SK-N-SH treated with all-trans-retinoic acid at 6 μM for 48 hours (cell line): ENCODE results near the gene KRT84.

Experiments
- ATAC-seq: fragments of 200-7000 bp; cut with Tn5 transposase; 3 replicates; pipeline ENCODE4 v1.9.1; 2020; ENCODE audit warnings: mild to moderate bottlenecking, moderate library complexity
- ARNTL ChIP-seq: fragments of 450-650 bp; formaldehyde crosslinking; IDR thresholded peaks from 2 replicates; pipeline ENCODE4 v1.5.0; 2020; ENCODE audit warnings: low read depth, mild to moderate bottlenecking, moderate library complexity, borderline replicate concordance
- BACH2 ChIP-seq: fragments of 250-450 bp; sonication (Bioruptor Pico); IDR thresholded peaks from 2 replicates; pipeline ENCODE4 v1.9.0; 2021; ENCODE audit warnings: mild to moderate bottlenecking, borderline replicate concordance
- CREB5 ChIP-seq: fragments of 250-450 bp; sonication (Bioruptor Pico); IDR thresholded peaks from 2 replicates; pipeline ENCODE4 v1.5.1; 2020; ENCODE audit warnings: low read depth, mild to moderate bottlenecking, moderate library complexity
- CSDC2 ChIP-seq: fragments of 250-450 bp; sonication (Bioruptor Pico); IDR thresholded peaks from 2 replicates; pipeline ENCODE4 v1.5.0; 2020; ENCODE audit warnings: mild to moderate bottlenecking, moderate library complexity
- CSRNP3 ChIP-seq: fragments of 250-450 bp; sonication (Bioruptor Pico); IDR thresholded peaks from 2 replicates; pipeline ENCODE4 v1.5.1; 2021; ENCODE audit warnings: mild to moderate bottlenecking, moderate library complexity
- ESRRG ChIP-seq: fragments of 250-450 bp; sonication (Bioruptor Pico); IDR thresholded peaks from 2 replicates; pipeline ENCODE4 v1.6.1; 2021; ENCODE audit warnings: mild to moderate bottlenecking
- ISL1 ChIP-seq: fragments of 250-450 bp; sonication (Bioruptor Pico); IDR thresholded peaks from 2 replicates; pipeline ENCODE4 v2.1.2; 2022; ENCODE audit warnings: mild to moderate bottlenecking, moderate library complexity
- OSR1 ChIP-seq: fragments of 250-450 bp; sonication (Bioruptor Pico); IDR thresholded peaks from 2 replicates; pipeline ENCODE4 v1.8.0; 2022; ENCODE audit warnings: moderate library complexity, mild to moderate bottlenecking, inconsistent platforms
- PATZ1 ChIP-seq: fragments of 250-450 bp; sonication (Bioruptor Pico); IDR thresholded peaks from 2 replicates; pipeline ENCODE4 v1.8.0; 2020; ENCODE audit warnings: mild to moderate bottlenecking, moderate library complexity, borderline replicate concordance
- PPARA ChIP-seq: fragments of 250-450 bp; sonication (Bioruptor Pico); IDR thresholded peaks from 2 replicates; pipeline ENCODE4 v1.5.0; 2020; ENCODE audit warnings: mild to moderate bottlenecking, borderline replicate concordance
- RARB ChIP-seq: fragments of 250-450 bp; sonication (Bioruptor Pico); IDR thresholded peaks from 2 replicates; pipeline ENCODE4 v1.8.0; 2021; ENCODE audit warnings: mild to moderate bottlenecking, moderate library complexity
- SNAI2 ChIP-seq: fragments of 250-450 bp; sonication (Bioruptor Pico); IDR thresholded peaks from 2 replicates; pipeline ENCODE4 v1.5.0; 2020; ENCODE audit warnings: mild to moderate bottlenecking, moderate library complexity
- TCF4 ChIP-seq: fragments of 250-450 bp; sonication (Bioruptor Pico); IDR thresholded peaks from 2 replicates; pipeline ENCODE4 v1.8.0; 2021; ENCODE audit warnings: mild to moderate bottlenecking, moderate library complexity, borderline replicate concordance
- TOX ChIP-seq: fragments of 250-450 bp; sonication (Bioruptor Pico); IDR thresholded peaks from 2 replicates; pipeline ENCODE4 v1.8.0; 2021; ENCODE audit warnings: mild to moderate bottlenecking, moderate library complexity, borderline replicate concordance
- TSHZ2 ChIP-seq: fragments of 250-450 bp; sonication (Bioruptor Pico); IDR thresholded peaks from 2 replicates; pipeline ENCODE4 v1.5.0; 2020; ENCODE audit warnings: mild to moderate bottlenecking, moderate library complexity
- ZC3H10 ChIP-seq: fragments of 250-450 bp; sonication (Bioruptor Pico); IDR thresholded peaks from 2 replicates; pipeline ENCODE4 v1.5.1; 2021; ENCODE audit warnings: mild to moderate bottlenecking, moderate library complexity
- ZFP3 ChIP-seq: fragments of 250-450 bp; sonication (Bioruptor Pico); IDR thresholded peaks from 2 replicates; pipeline ENCODE4 v1.5.0; 2020; ENCODE audit warnings: mild to moderate bottlenecking, moderate library complexity
- ZNF565 ChIP-seq: fragments of 450-650 bp; formaldehyde crosslinking; conservative IDR thresholded peaks from 2 replicates; pipeline ENCODE4 v1.5.0; 2020; ENCODE audit warnings: low read depth, mild to moderate bottlenecking, moderate library complexity
- ZNF70 ChIP-seq: fragments of 450-650 bp; formaldehyde crosslinking; IDR thresholded peaks from 2 replicates; pipeline ENCODE4 v1.5.0; 2020; ENCODE audit warnings: mild to moderate bottlenecking, moderate library complexity
- ZNF8 ChIP-seq: fragments of 450-650 bp; formaldehyde crosslinking; IDR thresholded peaks from 2 replicates; pipeline ENCODE4 v1.5.0; 2020; ENCODE audit warnings: mild to moderate bottlenecking, moderate library complexity

The KRT84 gene

GRCh38 chr12:52344111-52344510 lies 41.3 kb downstream of the KRT84 start:
- TF ChIP-seq ARNTL (CRISPR knock-in tag) (no peak), TSHZ2 (CRISPR knock-in tag) (no peak), ZC3H10 (CRISPR knock-in tag) (no peak), TCF4 (CRISPR knock-in tag) (no peak), CREB5 (no peak), PATZ1 (CRISPR knock-in tag) (no peak), ESRRG (CRISPR knock-in tag) (no peak)
- no peak for ATAC-seq

- TF ChIP-seq PATZ1 (CRISPR knock-in tag): no peak
- no peak for TF ChIP-seq ZFP3 (CRISPR knock-in tag)
- no peak for TF ChIP-seq TOX (CRISPR knock-in tag)
- no peak for TF ChIP-seq ZNF8 (CRISPR knock-in tag)
- no peak for TF ChIP-seq SNAI2 (CRISPR knock-in tag)
- no peak for TF ChIP-seq CSDC2
- TF ChIP-seq ZNF565: no peak
- TF ChIP-seq TSHZ2 (CRISPR knock-in tag): no peak
- no peak for TF ChIP-seq RARB
- no peak for TF ChIP-seq BACH2
- TF ChIP-seq ZNF70 (CRISPR knock-in tag): no peak
- no peak for TF ChIP-seq OSR1 (CRISPR knock-in tag)
- TF ChIP-seq TCF4 (CRISPR knock-in tag): no peak
- no peak for TF ChIP-seq ARNTL (CRISPR knock-in tag)
- TF ChIP-seq CREB5: no peak
- TF ChIP-seq CSRNP3: no peak
- no peak for TF ChIP-seq ISL1 (CRISPR knock-in tag)
- TF ChIP-seq PPARA (CRISPR knock-in tag): no peak
- ATAC-seq: no peak
Observed at GRCh38 chr12:52343550-52343949, 41.9 kb downstream of the KRT84 start.
